Measurements from ENCODE around the gene SEC24D.

Gene SEC24D

GRCh38 chr4:118817178-118817930 is 18.6 kb downstream of the SEC24D start:
- no peaks in the 10 kb centered on the region for H3F3A ChIP-seq (ENCODE audit: insufficient read depth, low read length)
- H3K9me2 ChIP-seq (ENCODE audit: low read depth, low read length): no peaks in the 10 kb centered on the region
- H3K4me3 ChIP-seq (ENCODE audit: low read depth, low read length, poor library complexity, severe bottlenecking): no peak overlapping the region
- H2AFZ ChIP-seq (ENCODE audit: low read length): no peak overlapping the region
- H3K9me3 ChIP-seq (ENCODE audit: low read length): no peaks in the 10 kb centered on the region
- no peak overlapping the region for H3K4me2 ChIP-seq (ENCODE audit: low read length)
- TF ChIP-seq EZH2 (IDR thresholded peaks at IDR 0.05; ENCODE audit: borderline replicate concordance, low read length): no peak
- TF ChIP-seq, protein P1, sequence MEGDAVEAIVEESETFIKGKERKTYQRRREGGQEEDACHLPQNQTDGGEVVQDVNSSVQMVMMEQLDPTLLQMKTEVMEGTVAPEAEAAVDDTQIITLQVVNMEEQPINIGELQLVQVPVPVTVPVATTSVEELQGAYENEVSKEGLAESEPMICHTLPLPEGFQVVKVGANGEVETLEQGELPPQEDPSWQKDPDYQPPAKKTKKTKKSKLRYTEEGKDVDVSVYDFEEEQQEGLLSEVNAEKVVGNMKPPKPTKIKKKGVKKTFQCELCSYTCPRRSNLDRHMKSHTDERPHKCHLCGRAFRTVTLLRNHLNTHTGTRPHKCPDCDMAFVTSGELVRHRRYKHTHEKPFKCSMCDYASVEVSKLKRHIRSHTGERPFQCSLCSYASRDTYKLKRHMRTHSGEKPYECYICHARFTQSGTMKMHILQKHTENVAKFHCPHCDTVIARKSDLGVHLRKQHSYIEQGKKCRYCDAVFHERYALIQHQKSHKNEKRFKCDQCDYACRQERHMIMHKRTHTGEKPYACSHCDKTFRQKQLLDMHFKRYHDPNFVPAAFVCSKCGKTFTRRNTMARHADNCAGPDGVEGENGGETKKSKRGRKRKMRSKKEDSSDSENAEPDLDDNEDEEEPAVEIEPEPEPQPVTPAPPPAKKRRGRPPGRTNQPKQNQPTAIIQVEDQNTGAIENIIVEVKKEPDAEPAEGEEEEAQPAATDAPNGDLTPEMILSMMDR (IDR thresholded peaks at IDR 0.05; ENCODE audit: low read length): no peak
- H3K36me3 ChIP-seq (ENCODE audit: insufficient read depth, low read length): peaks cover 33% of the 10 kb centered on the region
- no peaks in the 10 kb centered on the region for H4K20me1 ChIP-seq (ENCODE audit: insufficient read depth, low read length)
- H3K9ac ChIP-seq (ENCODE audit: low read length): no peak overlapping the region
- H3K27me3 ChIP-seq (ENCODE audit: insufficient read depth, low read length): no peaks in the 10 kb centered on the region
- no peaks in the 10 kb centered on the region for H3K4me1 ChIP-seq (ENCODE audit: insufficient read depth, low read length, severe bottlenecking)
- H3K27ac ChIP-seq (ENCODE audit: low read depth, low read length, poor library complexity, severe bottlenecking): no peak overlapping the region
- H3K79me2 ChIP-seq (ENCODE audit: insufficient read depth, low read length): no peaks in the 10 kb centered on the region

DNA sequence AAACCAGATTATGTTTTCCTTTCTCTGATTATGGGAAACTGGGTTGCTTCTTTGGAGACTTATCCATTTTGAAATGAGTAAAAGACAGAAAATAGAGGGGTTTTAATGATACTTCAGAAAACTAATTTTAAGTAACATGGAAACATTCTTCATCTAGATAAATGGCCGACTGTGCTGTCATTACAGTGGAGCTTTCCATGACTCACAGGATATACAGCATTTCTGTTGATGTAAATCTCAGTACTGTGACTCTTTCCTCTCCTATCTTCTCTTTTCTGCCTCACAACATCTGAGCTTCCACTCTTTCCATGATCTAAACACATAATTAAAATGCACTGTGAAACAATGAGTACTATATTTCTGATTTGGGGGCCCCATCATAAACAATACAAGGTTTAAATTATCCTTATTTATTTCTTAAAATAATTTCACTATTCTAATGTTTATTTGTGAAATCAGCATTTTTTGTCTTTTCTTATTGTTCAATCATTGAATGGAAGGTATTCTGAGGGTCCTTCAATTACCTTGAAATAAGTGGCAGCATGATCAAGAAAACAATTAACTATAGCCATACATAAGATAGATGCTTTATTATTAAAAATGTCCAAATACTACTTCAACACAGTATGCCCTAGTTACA is 19.3 kb downstream of the SEC24D start:
- no peaks in the 10 kb centered on the region for H3F3A ChIP-seq (ENCODE audit: insufficient read depth, low read length)
- H3K9me2 ChIP-seq (ENCODE audit: low read depth, low read length): no peaks in the 10 kb centered on the region
- H3K4me1 ChIP-seq (ENCODE audit: insufficient read depth, low read length, severe bottlenecking): no peaks in the 10 kb centered on the region
- no peaks in the 10 kb centered on the region for H3K79me2 ChIP-seq (ENCODE audit: insufficient read depth, low read length)
- no peaks in the 10 kb centered on the region for H4K20me1 ChIP-seq (ENCODE audit: insufficient read depth, low read length)
- no peak overlapping the region for H3K9ac ChIP-seq (ENCODE audit: low read length)
- H3K4me3 ChIP-seq (ENCODE audit: low read depth, low read length, poor library complexity, severe bottlenecking): no peak overlapping the region
- H3K4me2 ChIP-seq (ENCODE audit: low read length): no peak overlapping the region
- no peak for TF ChIP-seq EZH2 (IDR thresholded peaks at IDR 0.05; ENCODE audit: borderline replicate concordance, low read length)
- TF ChIP-seq, protein P1 (IDR thresholded peaks at IDR 0.05; ENCODE audit: low read length): no peak
- no peak overlapping the region for H2AFZ ChIP-seq (ENCODE audit: low read length)
- H3K27me3 ChIP-seq (ENCODE audit: insufficient read depth, low read length): no peaks in the 10 kb centered on the region
- H3K36me3 ChIP-seq (ENCODE audit: insufficient read depth, low read length): peaks cover 33% of the 10 kb centered on the region
- H3K27ac ChIP-seq (ENCODE audit: low read depth, low read length, poor library complexity, severe bottlenecking): no peak overlapping the region
- no peaks in the 10 kb centered on the region for H3K9me3 ChIP-seq (ENCODE audit: low read length)

- H3K27me3 ChIP-seq (ENCODE audit: insufficient read depth, low read length): no peaks in the 10 kb centered on the region
- no peaks in the 10 kb centered on the region for H3K4me1 ChIP-seq (ENCODE audit: insufficient read depth, low read length, severe bottlenecking)
- no peak overlapping the region for H3K27ac ChIP-seq (ENCODE audit: low read depth, low read length, poor library complexity, severe bottlenecking)
- H2AFZ ChIP-seq (ENCODE audit: low read length): no peak overlapping the region
- no peaks in the 10 kb centered on the region for H3K79me2 ChIP-seq (ENCODE audit: insufficient read depth, low read length)
- H4K20me1 ChIP-seq (ENCODE audit: insufficient read depth, low read length): no peaks in the 10 kb centered on the region
- peaks cover 36% of the 10 kb centered on the region for H3K36me3 ChIP-seq (ENCODE audit: insufficient read depth, low read length)
- H3K9me2 ChIP-seq (ENCODE audit: low read depth, low read length): no peaks in the 10 kb centered on the region
- H3F3A ChIP-seq (ENCODE audit: insufficient read depth, low read length): no peaks in the 10 kb centered on the region
- no peak overlapping the region for H3K4me3 ChIP-seq (ENCODE audit: low read depth, low read length, poor library complexity, severe bottlenecking)
- TF ChIP-seq EZH2 (IDR thresholded peaks at IDR 0.05; ENCODE audit: borderline replicate concordance, low read length): no peak
- TF ChIP-seq, protein P1 (IDR thresholded peaks at IDR 0.05; ENCODE audit: low read length): no peak
- H3K9ac ChIP-seq (ENCODE audit: low read length): no peak overlapping the region
- no peak overlapping the region for H3K4me2 ChIP-seq (ENCODE audit: low read length)
- no peaks in the 10 kb centered on the region for H3K9me3 ChIP-seq (ENCODE audit: low read length)
Measured at GRCh38 chr4:118814891-118815290, 21.0 kb downstream of the SEC24D start.
